ENCODE results near the gene CCDC149.

The CCDC149 gene

DNA sequence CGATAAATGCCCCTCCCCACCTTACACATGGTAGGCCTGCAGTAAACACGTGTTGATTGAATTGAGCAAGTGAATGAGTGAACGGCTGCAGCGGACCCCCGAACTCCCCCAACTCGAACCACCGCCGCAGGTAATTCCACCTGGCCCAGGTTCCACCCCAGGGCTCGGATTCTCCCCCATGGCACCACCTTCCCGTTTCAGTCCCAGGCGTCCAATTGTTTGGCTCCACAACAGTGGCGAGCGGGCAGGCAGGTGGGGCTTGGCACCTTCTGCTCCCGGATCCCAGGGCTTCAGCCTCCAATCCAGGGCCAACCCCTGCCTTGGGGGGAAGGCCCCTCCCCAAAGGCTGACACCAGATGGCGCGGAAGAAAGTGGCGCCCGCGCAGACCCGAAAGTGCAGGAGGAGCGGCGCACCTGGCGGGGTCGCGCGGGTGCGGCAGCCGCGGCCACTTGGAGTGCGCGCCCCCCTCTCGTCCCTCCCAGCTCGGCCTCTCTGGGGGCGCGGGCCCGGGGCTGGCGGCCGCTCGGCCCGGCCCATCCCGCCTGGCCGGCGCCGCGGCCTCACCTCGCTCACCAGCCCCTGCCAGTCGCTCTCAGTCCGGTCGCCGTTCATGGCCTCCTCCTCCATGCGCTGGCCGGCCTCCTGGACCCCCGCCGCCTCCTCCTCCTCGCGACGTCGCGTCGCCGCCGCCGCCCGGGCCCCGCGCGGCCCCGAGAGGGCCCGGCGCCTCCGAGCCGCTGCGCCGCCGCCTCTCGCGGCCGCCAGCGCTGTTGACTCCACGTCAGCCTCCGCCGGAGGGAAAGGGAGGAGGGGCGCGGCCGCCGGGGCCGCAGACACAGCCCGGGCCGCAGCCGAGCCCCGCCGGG is at the start of gene CCDC149:
CCDC149 (minus strand) TSS at position 791 of the 867 bp plus-strand sequence; CDS start at position 613, 178 bp downstream.
- DNase-seq (ENCODE audit: low read depth), result no peak

DNA sequence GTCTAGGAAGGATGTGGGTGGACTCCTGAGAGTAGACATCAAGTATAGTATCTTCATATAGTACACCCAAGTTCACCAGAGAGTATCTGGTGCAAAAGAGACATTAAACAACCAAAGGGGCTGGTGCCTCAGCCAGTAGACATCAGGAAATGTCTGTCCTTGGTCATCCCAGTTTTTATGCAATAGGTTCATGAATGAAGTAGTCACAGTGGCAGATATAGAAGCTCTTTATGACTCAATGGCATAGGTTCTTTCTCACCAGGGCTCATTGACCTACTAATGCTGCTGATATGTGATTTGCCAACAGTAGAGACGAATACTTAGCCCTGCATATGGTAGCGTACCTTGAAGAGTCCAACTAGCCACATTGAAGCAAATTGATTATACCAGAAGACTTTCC is 45.0 kb upstream of the CCDC149 start:
- DNase-seq (ENCODE audit: low read depth), result no peak

DNA sequence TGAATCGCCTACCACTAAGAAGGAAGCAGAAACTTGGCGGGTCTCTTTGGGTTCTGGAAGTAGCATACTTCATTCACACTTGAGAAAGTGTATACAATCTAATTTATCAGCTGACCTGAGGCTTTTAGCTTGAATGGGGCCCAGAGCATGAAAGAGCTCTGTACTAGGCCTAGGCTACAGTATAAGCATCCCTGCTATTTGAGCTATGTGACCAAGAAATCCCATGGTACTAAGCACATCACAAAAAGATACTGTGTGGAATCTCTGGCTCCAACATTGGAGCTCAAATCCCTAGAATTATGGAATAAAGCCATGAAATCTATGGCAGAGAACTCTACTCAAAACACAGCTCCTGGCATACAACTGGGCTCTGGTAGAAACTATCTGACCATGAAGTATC is 43.9 kb upstream of the CCDC149 start:
- no peak for DNase-seq (ENCODE audit: low read depth)

DNA sequence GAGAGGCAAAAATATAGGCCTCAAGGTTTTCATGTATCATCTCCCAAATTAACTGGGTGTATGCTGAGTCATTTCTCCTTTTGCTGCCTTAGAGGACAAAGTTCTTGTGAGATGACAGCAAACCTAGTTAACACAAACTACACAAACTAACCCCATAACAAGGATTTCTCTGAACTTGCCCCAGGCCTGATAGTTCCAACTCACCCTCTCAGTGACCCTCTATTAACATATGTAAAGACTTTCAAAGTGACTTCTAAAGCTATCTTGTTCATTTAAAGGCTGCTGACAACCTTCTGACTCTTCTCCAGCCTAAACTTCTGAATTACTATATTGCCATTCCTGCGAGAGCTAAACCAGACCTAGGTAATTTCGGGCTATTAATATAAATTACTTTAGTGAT is 43.2 kb upstream of the CCDC149 start:
- DNase-seq (ENCODE audit: low read depth), result no peak

DNA sequence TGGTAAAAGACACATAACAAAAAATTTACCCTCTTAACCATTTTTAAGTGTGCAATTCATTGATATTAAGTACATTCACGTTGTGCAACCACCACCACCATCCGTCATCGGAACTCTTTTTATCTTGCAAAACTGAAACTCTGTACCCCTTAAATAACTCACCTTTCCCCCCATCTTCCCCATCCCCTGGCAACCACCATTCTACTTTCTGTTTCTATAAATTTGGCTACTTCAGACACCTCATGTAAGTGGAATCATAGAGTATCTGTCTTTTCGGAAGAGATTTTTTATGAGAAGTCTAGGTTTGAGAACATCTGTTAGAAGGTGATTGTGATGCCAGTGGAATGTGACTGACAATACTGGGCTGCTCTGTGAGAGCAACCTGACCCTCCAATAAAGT is 39.8 kb upstream of the CCDC149 start:
- no peak for DNase-seq (ENCODE audit: low read depth)

DNA sequence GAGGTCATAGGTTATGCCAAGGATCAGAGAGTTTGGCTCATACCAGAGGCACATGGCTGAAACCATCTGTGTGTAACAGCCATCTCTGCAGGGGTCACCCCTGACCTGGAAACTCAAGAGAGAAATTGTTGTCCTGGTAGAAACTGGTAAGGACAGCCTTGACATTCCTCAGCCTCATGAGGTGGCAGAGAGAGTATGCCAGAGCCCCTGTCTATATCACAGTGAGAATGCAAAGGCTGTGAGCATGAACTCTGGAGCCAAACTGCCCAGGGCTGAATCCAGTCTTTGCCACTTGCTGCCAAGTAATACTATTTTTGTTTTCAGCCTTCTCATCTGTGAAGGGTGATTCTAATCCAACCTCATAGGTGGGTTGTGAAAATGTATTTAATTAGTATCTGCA is 37.1 kb upstream of the CCDC149 start:
- DNase-seq (ENCODE audit: low read depth), result no peak

DNA sequence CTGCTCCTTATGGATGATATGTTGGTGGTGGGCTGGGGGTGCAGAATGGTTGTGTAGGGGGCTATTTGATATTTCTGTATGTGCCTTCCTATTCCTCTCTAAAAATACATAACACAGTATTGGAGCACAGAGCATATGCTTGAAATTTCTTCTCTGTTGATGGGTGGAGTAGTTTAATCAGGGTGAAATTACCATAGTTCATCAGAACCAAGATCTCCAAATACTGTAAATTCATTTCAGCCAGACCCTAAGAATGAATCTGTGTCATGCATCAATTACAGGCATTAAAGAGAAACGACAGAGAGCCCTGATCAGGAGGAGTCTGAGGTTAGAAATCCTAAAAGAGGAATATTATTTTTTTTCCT is 25.1 kb upstream of the CCDC149 start:
- no peak for DNase-seq (ENCODE audit: low read depth)

DNA sequence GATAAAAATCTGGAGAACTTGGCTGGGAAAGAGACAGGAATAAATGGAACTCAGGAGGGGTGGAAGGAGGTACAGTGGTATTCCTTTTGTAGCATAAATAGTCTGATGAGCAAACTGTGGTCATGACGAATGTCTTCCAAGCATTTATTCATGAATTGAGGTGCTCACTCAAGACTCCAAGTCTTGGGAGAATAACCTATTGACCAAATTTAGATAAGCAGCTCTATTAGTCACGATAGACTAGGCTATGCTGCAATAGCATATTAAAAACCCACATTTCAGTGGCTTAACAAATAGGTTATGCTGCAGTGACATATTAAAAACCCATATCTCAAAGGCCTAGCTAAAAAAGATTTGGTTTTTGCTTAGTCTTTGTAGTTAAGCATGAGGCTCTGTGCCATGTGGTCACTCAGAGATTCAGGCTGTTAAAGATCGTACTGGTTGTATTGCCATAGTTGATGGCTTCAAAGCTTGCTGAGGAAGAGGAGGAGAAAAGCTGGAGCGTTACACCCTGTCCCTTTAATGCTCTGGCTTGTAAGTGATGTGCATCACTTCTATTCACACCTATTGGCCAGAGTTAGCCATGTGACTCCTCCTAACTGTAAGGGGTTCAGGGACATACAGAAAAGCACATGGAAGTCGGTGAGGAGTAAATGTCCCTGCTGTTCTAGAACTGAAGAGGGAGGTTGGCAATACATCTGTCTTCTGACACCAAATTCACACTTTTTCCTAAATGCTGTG is 24.5 kb upstream of the CCDC149 start:
- no peak for DNase-seq (ENCODE audit: low read depth)

DNA sequence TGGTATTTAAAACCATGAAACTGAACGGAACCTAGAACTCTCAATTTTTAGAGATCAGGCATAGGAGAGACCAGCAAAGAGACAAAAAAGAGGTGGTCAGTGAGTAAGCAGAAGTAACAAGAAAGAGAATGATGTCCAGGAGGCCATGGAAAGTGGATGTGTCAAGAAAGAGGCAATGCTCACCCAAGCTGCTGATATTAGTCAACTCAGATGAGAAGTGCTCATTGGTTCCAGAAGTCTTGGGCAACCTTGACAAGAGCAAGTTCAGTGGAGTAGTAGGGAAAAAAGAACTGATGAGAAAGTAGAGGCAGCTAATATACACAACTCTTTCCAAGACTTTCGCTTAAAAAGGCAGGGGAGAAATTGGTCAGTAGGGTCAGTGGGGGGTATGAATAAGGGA is 23.0 kb upstream of the CCDC149 start:
- no peak for DNase-seq (ENCODE audit: low read depth)

DNA sequence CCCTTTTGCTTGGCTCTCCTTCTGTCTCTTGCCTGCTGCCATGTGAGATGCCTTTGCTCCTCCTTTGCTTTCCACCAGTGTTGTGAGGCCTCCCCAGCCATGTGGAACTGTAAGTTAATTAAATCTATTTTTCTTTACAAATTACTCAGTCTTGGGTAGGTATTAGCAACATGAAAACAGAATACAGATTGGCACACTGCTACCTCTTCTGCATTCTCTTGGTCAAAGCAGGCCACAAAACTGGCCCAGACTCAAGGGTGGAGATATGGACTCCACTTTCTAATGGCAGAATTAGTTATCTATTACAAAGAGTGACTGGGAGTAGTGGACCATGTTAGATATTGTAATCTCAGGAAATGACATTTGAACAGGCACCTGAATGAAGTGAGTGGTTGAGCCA is 21.5 kb upstream of the CCDC149 start:
- no peak for DNase-seq (ENCODE audit: low read depth)

DNA sequence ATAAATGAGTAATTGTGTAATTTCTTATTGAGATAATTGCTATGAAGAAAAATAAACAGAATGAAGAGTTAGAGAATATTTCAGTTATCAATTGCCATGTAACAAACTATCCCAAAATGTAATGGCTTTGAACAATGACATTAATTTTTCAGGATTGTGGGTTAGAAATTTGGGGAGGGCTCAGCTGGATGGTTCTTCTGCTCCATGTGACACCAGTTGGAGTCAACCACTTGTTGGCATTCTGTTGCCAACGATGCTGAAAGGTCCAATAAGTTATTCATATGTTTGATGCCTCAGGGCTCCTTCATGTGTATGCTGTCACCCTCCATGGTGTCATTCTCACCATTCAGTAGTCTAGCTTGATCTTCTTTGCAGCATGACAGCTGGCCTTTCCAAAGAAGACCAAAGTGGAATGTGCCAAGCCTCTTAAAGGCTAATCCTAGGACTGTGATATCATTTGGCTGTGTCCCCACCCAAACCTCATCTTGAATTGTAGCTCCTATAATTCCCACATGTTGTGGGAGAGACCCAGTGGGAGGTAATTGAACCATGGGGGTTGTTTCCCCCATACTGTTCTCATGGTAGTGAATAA is 20.9 kb upstream of the CCDC149 start:
- DNase-seq (ENCODE audit: low read depth), result no peak

DNA sequence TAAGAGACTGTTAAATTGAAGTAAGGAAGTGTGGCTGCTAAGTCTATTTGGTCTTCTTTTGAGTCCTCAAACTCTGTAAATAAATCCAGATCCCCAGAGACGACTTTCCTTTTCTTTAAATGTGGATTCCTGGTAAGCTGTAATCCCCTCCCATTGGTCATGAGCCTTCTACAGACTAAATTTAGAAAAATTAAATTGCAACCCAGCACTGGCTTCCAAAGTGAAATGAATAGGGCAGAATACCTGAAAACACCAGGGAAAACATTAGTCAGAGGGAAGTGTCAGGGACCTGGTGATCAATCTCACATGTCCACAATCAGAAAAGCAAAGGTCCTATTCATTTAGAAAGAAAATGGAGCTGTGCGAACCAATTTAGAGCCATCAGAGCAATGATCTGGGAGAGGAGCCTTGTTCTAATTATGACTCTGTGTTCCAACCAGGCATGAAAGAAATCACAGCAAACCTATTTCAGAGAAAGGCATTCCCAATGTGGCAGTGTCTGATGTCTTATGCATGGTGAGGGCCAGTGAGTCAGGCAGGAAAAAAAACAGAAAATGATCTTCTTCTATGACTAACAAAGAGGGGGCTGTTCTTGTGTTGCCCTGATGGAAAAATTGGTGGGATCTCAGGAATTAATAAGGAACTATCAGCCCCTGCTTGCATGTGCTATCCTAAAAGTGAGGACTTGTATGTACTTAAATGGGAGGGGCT is 19.8 kb upstream of the CCDC149 start:
- DNase-seq (ENCODE audit: low read depth), result no peak

DNA sequence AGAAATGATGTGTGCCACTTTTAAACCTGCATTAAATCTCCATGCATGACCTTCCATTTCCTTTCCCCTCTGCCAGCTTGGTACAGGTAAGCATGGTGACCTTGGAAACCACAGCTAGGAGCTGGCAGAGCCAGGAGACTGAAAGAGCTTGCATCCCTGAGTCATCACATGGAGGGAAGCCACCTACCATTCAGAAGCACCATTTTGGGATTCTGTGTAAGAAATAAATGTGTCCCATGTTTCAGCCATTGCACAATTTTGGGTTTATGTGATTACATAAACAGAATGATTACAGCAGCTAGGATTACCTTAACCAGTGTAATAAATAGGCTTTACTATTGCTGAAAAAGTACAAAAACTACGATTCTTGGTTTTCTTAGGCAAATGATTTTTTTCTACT is 17.3 kb upstream of the CCDC149 start:
- no peak for DNase-seq (ENCODE audit: low read depth)

DNA sequence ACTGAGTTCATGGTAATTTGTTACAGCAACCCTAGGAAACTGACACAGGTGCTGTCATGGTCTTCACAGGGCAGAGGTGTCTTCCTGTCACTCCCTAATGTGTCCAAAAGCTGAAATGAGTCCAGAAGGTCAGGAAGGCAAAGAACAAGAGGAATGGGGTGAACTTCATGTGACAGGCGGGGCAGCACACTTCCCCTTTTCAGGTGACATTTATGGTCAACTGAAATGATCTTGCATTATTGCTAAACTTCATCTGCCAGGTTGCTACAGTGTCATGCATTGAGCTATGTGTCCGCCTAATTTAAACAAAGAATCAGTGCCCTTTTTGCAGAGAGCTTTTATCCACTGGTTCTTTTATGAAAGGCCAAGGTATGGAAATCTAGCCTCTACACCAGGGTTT is 15.9 kb upstream of the CCDC149 start:
- no peak for DNase-seq (ENCODE audit: low read depth)

DNA sequence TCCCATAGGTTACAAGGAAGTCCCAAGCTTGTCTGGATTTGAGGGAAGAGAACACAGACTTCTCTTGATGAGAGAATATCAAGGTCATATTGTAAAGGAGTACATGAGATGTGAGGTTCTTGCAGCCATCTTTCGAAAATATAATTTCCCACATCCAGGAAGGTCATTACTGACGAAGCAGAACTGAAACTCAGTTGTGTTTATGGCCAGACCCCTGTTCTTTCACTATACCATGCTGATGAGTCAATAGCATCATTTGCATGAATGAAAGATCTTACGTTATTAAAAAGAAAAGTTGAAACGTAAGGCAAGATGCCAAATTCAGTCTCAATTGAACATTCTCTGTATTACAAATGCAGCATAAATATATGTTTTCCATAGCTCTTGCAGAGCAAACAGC is 14.2 kb upstream of the CCDC149 start:
- no peak for DNase-seq (ENCODE audit: low read depth)

DNA sequence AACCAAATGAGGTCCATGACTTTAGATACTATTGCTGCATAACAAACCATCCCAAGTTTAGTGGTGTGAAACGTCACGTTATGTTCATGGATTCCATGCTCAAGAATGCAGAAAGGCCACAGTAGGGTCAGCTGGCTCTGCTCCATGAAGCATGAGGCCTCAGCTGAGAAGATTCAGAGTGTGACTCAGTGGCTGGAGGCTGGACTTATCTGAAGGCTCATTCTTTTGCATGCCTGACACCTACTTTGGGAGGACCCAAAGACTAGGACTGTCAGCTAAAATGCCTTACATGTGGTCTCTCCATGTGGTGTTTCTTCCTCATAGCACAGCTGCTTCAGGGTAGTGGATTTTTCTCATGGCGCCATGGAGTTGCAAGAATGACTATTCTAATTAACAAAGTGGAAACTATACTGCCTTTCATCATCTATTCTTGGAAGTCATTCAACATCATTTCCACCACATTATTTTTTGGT is 11.5 kb upstream of the CCDC149 start:
- no peak for DNase-seq (ENCODE audit: low read depth)

DNA sequence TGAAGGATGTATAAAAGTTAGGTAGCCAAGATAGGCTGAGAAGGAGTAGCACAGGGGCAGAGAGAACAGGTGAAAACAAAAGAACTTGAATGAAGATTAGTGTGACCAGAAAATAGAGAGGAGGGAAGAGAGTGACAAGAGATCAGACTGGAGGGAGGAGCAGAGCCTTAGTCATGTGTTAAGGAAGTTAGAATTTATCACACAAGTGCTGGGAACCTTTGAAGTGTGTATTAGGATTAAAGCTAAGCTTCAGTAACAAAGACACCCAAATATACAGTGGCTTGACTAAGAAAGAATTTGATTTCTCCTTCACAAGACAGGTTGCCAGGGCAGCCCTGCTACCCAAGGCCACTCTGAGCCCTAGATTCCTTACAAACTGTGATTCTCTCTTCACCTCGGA is 10.7 kb upstream of the CCDC149 start:
- no peak for DNase-seq (ENCODE audit: low read depth)

DNA sequence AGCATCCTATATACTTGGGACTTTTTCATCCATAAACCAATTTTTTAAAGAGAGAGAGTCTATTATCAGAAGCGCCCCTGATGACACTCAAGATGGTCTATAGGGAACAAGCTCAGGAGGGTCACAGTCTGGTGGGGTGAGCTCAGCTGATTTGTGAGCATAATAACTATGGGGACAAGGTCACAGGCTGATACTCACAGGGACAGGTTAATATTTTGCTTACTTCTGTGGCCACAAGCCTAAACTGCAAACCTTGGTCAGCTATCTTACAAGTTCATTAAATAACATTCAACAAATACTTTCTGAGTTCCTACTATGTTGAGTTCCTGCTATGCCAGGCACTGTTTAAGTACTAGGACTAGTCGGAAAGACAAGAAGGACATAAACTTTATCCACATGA is 10.2 kb upstream of the CCDC149 start:
- DNase-seq (ENCODE audit: low read depth), result no peak

DNA sequence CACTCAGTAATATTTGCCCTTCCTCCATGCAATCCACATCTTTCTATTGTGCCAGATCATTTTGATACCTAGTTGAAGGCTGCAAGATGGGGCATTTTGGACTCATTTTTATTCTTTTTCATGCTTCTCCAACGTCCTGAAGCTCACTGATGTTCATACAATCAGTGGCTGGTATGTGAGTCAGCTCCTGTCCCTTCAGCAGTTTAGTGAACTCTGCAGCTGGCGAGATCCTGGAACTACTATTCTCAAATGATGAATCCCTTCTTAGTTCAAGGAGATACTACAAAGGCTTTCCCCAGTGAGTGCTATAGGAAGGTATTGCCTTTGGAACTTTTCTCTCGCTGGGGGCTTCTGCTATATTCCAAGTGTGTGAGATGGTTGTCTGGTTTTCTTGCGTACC is 9.6 kb upstream of the CCDC149 start:
- DNase-seq (ENCODE audit: low read depth), result no peak

DNA sequence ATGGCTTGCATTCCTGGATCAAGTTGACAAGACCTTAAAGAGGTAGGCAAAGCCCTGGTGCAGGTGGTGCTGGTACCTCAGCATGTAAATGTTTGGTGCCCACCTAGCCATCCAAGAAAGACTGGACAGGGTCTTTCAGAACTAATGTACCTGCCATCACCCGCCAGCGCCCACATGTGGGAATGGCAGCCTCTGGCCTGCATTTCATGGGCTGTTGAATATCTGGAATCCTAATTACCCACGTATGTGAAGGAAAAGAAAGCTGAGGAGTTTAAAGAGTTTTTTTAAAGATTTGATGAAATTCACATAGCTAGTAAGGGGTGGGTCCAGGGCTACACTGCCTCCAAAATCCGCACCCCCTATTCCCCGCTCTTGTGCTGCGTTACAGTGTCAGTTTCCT is 8.6 kb upstream of the CCDC149 start:
- DNase-seq (ENCODE audit: low read depth), result no peak

DNA sequence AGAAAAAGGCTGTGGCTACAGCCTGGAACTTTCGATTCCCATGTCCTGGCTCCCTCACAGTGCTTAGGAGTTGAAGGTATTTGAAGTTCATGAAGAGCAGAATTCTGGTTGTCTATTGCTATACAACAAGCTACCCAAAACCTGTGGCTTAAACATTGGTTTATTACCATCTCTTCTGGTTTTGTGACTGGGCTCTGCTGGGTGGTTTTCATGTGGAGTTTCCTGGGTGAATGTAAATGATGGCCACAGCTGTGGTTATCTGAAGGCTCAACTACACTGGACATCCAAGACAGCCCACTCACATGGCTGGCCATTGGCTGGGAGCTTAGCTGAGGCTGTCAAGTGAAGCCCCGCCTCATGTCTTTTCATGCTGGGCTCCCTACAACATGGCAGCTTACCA is 7.2 kb upstream of the CCDC149 start:
- DNase-seq (ENCODE audit: low read depth), result no peak

DNA sequence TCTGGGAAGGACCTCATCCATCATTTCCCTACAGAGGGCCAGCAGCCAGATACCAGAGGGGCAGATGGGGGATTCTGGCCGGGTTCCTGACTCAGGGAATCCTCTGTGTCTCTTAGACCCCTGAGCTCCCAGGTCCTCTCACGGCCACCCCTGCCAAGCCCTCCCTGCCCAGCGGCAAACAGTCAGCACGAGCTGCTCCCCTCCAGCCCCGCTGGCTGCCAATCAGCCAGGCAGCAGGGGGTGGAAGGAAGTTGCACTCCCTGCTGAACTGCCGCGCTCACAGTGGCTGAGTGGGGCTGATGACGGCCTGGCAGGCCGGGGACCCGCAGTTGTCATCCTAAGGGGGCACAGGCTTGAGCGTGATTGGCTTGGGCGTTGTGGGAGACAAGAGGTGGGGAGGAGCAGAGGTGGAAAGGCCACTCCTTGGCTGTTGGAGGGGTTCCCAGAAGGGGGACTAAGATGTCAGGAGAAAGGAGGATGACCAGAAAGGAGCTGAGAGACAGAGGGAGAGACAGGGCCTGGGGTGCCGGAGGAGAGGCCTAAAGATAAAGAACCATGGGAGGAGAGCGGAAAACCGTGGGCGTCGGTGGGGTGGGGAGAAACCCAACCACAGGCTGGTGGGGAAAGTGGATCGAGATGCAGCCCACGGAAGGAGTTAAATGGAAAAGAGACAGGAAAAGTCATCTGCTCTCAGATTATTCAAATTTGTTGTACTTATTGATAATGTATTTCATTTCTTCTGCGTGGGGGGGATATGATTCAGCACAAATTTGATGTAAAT is 4.4 kb upstream of the CCDC149 start:
- no peak for DNase-seq (ENCODE audit: low read depth)
